ENCODE data around the gene RBM6.
"Not testable (repeated sequence)": the region's sequence is repeated elsewhere in the genome, so short reads cannot be mapped to it uniquely, and the experiment has no call there.

The RBM6 gene, protein sequence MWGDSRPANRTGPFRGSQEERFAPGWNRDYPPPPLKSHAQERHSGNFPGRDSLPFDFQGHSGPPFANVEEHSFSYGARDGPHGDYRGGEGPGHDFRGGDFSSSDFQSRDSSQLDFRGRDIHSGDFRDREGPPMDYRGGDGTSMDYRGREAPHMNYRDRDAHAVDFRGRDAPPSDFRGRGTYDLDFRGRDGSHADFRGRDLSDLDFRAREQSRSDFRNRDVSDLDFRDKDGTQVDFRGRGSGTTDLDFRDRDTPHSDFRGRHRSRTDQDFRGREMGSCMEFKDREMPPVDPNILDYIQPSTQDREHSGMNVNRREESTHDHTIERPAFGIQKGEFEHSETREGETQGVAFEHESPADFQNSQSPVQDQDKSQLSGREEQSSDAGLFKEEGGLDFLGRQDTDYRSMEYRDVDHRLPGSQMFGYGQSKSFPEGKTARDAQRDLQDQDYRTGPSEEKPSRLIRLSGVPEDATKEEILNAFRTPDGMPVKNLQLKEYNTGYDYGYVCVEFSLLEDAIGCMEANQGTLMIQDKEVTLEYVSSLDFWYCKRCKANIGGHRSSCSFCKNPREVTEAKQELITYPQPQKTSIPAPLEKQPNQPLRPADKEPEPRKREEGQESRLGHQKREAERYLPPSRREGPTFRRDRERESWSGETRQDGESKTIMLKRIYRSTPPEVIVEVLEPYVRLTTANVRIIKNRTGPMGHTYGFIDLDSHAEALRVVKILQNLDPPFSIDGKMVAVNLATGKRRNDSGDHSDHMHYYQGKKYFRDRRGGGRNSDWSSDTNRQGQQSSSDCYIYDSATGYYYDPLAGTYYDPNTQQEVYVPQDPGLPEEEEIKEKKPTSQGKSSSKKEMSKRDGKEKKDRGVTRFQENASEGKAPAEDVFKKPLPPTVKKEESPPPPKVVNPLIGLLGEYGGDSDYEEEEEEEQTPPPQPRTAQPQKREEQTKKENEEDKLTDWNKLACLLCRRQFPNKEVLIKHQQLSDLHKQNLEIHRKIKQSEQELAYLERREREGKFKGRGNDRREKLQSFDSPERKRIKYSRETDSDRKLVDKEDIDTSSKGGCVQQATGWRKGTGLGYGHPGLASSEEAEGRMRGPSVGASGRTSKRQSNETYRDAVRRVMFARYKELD

DNA sequence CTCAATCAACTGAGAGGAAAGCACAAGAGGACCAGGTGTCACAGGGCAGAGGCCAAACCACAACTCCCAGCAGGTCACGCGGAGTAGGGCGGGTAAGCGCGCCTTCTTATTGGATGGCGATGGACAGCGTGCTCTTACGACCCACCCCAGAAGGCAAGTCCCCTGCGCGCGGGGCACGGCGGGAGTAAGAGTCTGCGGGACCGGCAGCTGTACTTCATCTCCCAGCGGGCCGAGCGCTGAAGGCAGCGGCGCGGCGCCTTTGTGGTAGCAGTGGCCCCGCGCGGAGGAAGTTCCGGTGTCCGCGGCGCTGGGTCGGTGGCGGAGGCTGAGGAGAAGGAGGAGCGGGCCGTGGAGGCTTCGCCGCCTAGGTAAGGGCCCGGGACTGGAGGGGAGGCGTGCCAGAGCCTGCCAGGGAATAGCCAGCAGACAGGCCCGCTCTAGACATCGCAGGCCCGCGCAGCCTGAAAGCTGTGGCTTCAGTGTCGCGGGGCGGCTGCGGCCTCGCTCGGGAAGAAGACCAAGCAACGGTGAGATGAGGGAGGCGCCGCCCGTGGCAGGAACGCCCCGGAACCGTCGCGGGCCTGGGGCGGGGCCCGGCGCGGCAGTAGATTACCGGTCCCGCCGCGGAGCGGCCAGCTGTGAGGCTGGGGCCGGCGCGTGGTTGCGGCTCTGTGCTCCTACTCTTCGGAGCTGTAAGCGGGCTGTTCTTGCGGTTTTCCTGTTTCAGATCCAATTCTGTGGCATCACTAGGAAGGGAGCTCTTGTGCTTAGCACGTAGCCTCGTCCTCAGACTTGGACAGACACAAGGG is at the start of gene RBM6:
Gene RBM6 (plus strand): TSS at position 293 of the 809 bp plus-strand sequence. CDS start 22,492 bp downstream, outside the sequence.
- peak; percentile 95 for DNase-seq

DNA sequence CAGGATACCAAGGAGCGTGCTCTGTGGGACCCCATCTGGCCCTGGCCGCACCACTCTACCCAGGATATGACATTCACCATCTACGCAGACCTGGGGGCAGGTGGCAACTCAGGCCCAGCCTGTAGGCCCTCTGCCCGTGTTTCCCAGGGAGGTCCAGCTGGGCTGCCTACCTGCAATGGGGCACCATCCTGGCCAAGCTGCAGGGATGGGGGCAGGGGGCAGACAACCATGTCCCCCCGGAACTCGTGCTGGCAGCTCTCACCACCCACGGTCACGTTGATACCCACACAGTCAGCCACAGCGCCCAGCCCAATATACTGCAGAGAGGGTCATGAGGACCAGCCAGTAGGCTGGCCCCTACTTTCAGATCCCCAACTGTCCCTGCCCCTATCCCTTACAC is 44.2 kb upstream of the RBM6 start:
- no peak for DNase-seq

DNA sequence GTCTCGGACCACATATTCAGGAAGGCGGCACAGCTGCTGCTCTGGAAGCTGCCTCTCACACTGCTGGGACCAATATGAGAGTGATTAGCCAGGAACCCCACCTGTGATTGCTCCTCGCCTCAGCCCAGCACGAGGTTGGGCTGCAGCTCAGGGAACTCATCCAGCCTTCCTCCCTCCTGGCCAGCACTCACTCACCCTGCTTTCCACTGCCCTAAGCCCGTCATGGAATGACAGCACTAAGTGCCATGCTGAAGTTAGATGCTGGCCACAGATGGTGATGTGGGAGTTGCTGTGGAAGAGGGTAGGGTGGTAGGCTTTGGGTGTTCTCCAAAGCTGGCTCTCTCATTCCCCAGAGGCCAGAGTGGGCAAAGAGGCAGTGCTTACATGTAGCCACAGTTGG is 43.6 kb upstream of the RBM6 start:
- no peak for DNase-seq

DNA sequence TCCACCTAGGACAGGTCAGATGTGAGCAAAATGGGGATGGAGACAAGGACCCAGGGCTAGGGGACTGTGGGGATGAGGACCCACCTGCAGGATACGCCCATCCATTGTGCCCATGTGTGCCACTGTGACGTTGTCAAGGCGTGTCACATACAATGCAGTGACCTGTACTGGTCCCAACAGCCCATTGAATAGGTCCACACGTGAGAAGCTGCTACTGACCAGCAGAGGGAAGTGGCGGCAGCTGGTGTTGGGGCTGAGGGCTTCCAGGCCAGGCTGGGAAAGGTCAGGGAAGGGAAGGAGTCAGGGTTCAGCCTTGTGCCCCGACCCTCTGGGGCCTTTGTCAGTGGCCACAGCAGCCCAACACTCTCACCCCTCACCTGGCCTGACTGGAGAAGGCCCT is 41.0 kb upstream of the RBM6 start:
- DNase-seq: no peak

DNA sequence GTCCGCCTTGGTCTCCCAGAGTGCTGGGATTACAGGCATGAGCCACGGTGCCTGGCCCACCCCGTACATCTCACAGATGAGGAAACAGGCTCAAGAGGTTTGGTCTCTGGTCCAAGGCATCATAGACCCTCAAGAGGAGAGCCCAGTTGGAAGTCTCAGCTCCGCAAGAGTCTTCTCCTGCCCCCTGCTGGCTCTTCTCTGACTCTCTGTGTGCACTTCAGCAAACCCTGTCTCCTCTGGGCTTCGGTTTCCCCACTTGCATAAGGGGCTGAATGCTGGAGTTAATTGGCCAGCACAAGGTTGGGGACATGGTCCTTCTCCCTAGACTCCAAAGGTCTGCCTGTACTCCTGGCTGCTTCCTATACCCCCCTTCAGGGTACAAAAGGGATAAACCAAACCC is 40.1 kb upstream of the RBM6 start:
- DNase-seq: no peak

DNA sequence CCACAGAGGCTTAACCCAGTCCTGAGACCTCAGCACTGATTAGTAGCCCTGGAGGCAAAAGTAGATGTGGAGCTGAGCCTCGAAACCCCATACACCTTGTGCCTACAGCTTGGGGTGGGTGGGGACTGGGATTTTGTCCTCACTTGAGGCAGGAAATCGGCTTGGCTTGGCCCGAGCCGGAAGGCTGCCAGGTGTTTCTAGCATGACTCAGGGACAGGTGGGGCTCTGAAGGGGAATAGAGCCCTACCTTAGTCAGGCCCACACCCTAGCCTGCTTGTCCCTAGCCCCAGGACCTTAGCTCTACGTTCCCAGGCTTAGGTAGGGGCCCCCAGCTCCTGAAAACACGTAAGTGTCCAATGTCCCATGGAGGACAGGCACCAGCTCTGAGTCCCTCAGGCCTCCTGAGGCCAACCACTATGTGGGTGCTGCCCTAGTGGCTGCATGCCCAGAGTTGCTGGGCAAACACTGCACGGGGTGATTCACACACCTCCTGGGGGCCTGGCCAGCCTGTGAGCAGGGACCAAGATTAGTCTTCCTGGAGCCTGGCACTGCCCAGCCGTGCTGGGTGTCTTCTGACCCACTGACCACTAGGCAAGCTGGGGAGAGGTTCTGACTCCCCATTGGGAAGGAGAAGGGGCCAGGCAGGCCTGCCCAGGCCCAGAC is 39.3 kb upstream of the RBM6 start:
- no peak for DNase-seq

DNA sequence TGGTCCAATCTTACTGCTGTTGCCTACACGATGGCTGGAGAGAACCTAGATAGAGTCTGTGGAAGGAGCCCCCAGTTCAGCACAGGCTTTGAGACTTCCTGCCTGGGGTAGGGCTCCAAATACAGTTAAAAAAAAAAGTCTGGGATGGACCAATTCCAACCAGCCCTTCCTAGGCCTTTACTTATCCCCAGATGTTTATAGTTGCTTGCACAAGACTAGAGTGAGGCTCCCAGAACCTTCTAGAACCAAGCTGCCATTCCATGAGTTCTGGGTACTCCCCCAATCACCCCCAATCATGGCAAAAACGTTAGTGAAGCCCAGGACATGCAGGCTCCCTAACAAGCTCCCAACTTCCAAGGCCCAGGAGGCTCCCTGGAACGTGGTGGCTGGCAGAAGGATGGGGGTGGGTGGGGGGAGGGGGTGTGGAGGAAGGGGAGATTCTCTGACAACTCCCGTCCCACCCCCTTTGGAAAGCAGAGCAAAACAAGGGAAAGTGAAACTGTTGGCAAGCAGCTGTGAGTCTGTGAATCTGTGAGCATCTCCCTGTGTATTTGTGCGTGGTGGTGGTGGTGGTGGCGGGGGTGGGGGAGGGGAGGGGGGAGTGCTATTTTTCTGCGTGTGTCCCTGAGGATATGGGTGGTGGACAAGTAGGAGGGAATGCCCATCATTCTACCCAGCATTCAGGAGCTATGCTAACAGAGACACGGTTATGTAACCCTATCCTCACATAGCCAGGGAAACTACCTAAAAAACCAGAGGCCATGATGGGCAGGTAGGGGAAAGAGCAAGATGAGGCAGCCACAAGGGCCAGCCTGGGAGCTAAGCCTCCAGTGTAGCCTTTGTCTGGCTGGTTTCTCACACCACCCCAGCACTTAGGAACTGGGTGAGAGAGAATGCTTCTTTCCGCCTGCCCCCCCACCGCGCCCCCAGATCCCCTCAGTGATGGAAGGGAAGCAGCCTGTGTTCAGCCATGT is 38.3 kb upstream of the RBM6 start:
- DNase-seq: no peak

DNA sequence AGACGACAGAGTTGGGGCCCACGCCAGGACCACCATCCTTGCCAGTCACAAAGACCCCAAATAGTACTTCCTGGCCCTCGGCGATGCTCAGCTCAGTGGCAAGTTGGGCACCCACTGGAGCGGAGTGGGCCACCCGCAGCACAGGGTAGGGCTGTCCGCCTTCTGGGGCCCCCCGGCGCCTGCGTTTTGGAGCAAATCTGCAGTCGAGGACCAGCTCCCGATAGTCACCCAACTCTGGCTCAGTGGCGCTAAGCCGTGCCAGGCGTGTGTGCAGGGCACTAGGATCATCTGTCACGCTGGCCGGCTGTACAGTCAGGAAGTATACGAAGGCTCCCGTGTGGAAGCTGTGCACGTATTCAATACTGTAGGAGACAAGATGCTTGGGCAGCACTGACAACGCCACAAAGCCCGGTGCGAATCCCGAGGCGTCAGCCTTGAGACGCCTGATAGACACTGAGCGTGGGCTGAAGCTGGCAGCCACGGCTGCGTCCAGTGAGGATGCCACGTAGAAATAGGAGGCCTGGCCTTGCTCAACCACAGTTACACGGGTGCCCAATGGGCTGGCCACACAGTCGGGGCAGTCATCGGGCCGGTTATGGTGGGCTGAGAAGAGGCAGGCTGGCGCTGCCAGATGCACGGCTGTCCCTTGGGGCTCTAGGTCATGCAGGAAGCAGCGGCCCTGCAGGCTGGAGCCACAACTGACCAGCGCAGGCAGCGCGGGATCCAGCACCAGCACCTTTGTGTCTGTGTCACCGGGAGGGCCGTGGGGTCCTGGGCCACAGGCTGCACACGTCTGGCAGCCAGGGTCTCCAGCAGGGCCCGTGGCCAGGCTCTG is 37.2 kb upstream of the RBM6 start:
- no peak for DNase-seq

DNA sequence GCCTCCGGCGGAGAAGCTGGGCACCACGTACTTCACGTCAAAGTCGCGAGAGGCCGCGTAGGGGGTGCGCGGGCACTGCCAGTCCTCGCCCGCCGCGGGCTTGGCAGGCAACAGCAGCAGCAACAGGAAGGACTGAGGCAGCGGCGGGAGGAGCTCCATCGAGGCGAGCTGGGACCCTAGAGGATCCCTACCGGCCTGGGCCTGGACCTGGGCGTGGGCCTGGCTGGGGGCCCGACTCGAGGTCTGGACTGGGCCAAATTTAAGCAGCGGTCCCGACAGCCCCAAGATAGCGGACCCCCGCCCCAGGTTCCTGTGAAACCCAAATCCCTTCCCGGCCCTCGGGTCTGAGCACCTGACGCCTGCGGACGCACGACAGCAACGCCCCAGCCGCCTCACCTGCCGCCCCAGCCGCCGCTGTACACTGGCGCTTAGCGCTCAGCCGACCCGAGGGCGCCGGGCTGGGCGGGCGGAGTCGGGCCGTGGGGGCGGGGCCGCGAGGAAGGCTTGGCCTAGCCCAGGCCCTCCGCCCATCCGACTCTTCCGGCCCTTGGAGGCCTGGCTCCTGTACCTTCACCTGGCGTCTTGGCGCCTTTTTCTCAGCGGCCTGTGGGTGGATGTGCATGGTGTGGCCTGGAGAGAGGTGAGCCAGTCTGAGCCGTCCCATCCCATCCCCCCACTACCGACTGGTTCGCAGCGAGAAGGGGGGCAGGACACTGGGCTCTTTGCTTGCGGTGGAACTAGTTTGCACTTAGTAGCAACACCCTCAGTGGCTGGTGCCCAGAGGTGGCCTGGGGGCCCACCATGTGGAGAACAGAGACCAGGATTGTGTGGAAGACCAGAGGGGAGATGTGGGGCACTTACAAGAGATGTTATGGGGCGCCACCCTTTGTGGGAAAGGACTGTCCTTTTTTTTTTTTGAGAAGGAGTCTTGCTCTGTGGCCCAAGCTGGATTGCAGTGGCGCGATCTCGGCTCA is 36.2 kb upstream of the RBM6 start, which contains the start of gene MST1R:
Gene MST1R (minus strand): TSS at position 423 of the 974 bp plus-strand sequence. CDS start 264 bp downstream, at position 159.
- DNase-seq: peak; percentile 81

DNA sequence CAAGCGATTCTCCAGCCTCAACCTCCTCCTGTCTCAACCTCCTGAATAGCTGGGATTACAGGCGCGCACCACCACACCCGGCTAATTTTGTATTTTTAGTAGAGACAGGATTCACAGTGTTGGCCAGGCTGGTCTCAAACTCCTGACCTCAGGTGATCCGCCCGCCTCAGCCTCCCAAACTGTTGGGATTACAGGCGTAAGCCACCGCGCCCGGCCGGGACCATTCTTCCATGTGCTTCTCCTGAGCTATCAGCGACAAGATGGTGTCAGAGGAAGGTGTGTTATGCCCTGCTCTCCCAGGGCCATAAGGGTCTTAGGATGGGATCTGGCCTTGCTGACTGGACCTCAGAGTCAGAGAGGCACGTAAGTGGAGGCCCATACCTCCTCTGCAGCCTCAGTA is 35.5 kb upstream of the RBM6 start:
- not testable (repeated sequence) for DNase-seq

DNA sequence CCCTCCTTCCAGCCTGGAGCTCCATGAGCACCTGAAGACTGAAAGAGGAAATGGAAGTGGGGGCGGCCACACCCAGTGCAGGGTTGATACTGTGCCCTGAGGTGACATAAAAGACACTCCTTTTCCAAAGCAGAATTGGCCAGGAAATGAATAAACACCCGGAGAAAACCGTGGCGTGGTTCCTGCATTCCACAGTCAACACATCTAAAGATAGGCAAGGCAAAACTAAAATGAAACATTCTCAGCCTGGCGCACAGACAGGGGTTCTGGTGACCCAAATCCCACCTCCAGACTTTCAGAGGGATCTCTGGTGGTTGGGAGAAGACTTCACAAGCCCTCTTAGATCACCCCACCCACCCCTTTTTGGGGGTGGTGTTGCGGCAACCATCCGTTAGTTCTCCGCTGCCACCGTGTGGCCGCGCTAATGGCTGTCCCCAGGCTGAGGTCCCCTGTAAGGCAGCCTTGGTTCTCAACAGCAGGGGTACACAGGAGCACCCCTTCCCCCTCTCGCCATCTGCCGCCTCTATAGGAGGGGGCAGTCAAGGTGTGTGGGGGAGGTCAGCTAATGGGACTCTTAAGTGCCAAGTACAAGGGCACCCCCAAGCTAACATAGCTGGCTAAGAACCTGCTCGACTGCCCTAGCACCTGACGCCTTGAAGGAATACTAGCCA is 33.7 kb upstream of the RBM6 start:
- DNase-seq: peak; percentile 35

DNA sequence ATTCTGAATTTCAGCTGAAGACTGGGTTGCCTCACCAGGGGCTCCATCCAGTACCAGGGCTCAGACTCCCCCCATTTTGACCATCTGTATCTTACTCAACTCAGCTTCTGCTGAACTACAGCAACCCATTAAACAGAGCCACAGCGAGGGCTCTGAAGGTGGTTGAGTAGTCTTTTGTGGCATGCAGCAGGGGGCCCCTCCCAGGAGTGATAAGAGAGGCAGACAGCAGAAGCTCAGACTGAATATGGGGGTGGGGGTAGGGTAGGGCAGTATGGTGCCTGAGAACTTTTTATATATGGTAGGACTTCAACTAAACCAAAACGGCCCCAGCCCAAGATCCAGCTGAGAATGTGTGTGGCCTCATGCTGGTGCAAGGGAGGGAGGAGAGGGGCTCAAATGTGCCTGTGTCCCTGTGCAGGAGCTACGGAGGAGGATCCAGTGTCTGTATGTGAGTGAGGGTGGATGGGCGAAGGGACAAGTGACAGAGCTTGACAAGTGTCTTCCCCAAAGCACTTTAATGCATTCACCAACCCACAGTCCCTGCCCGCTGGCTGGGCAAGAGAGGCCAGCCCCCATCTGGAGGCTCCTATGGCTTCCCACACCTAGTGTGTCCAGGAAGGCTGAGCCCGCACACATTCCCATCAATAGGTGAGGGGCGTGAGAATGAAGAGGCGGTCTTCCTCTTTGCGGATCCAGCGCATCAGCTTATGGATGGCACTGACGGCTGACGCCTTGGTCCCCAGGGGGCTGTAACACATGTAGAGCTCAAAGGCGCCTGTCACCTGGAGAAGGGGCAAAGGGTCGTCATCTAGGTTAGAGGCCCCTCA is 31.4 kb upstream of the RBM6 start:
- no peak for DNase-seq

DNA sequence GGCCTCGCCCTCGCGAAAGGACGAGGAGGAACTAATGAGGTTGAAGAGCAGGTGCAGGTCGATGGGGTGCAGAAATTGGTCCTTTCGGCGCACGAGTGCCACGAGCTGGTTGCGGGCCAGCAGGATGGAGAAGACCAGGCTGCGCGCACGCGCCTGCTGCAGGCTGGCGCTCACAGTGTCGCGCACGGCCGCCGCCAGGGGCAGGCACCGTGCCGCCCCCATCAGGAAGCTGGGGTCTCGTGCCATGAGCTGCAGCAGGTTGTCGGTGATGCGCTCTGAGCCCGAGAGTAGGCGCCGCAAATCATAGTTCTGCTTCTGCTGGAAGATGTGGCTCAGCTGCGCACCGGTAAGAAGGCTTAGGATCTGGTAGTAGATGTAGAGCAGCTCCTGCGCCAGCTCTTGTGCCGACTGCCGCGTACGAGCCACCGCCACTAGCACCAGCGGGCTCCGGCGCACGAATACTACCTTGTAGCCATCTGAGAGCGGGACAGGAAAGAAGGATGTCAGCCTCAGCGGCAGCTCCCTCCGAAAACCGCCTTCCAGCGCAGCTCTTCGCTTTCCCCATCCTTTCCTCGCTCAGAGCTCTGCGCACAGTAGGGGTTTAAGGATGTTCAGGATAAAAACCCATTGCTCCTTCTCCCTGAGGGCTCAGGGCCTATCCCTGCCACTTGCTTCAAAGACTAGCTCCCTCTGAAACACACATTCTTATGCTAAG is 29.4 kb upstream of the RBM6 start:
- no peak for DNase-seq

DNA sequence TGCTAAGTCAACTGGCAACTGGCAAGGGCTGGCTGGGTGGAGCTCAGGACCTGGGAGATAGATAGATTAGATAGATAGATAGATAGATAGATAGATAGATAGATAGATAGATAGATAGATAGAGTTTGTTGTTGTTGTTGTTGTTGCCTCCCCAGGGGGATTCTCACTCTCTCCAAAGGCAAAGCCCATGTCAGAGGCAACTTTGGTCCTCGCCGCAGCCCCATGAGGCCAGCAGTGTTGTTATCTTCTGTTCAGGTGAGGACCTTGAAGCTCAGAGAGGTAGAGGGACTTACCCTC is 28.9 kb upstream of the RBM6 start:
- no peak for DNase-seq

DNA sequence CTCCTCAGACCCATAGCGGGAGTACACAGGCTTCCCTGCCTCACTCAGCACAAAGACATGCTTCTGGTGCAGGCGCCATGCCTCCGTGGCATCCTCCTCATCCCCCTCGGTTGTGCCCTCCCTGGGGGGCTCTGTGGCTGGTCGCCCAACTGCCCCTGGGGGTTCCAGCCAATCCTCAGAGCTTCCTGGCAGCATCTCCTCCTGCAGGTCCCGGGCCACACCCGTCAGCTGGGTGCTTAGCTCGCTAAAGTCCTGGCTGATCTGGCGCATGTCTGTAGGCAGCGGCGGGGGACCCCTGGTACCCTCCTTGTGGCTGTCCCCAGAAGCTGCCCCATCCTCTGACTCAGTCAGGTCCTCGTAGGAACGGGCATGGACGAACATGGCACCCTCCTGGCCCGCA is 28.3 kb upstream of the RBM6 start:
- no peak for DNase-seq

DNA sequence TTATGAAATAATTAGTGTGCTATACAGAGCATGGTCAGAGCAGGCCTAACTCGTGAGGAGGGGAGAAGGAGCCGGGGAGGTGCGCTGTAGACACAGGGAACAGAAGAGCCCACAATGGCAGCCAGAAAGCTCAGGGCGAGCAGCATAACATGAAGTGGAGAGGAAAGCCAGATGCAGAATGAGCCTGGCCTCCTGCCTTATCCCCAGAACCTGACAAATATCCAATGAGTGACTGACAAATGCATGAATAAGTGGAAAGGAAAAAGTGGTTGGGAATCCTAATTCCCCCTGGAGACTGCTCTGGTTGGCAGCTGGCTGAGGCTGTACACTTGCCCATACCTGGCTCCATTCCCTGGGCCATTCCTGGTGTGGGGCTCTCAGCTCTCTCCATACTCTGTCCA is 27.1 kb upstream of the RBM6 start:
- no peak for DNase-seq
